NCI-H82 (cell line): ENCODE results near the gene SLC6A5.
A peak's percentile ranks its signal among the peaks of the same experiment; 100 is the strongest.

Source experiments
- DNase-seq: peaks from one replicate; lab custom pipeline; 2025; lab: John Stamatoyannopoulos, UW

Gene SLC6A5

GRCh38 chr11:20620988-20621387 is 21.6 kb downstream of the SLC6A5 start:
- no peak for DNase-seq

- DNase-seq = peak; percentile 6
These were observed 22.3 kb downstream of the SLC6A5 start for GRCh38 chr11:20621679-20622078.

- no peak for DNase-seq
These were observed 23.8 kb downstream of the SLC6A5 start for GRCh38 chr11:20623252-20623651.

GRCh38 chr11:20626279-20626678 is 26.9 kb downstream of the SLC6A5 start:
- DNase-seq = no peak

- no peak for DNase-seq
These were observed 27.6 kb downstream of the SLC6A5 start for GRCh38 chr11:20627026-20627425.

GRCh38 chr11:20627701-20628100 is 28.3 kb downstream of the SLC6A5 start:
- no peak for DNase-seq

GRCh38 chr11:20631519-20632168 is 32.2 kb downstream of the SLC6A5 start:
- no peak for DNase-seq

- DNase-seq = no peak
These were observed 32.7 kb downstream of the SLC6A5 start for GRCh38 chr11:20632169-20632532.

- peak; percentile 61 for DNase-seq
These were observed 34.6 kb downstream of the SLC6A5 start for GRCh38 chr11:20634044-20634443.

GRCh38 chr11:20634781-20635180 is 35.4 kb downstream of the SLC6A5 start:
- DNase-seq = no peak

GRCh38 chr11:20638074-20638473 is 38.7 kb downstream of the SLC6A5 start:
- no peak for DNase-seq

- DNase-seq = peak; percentile 5
These were observed 40.3 kb downstream of the SLC6A5 start for GRCh38 chr11:20639688-20640087.

GRCh38 chr11:20640401-20640800 is 41.0 kb downstream of the SLC6A5 start:
- DNase-seq = no peak

GRCh38 chr11:20644360-20644759 is 45.0 kb downstream of the SLC6A5 start:
- no peak for DNase-seq

GRCh38 chr11:20647976-20648565 is 48.7 kb downstream of the SLC6A5 start:
- peak; percentile 74 for DNase-seq

GRCh38 chr11:20652150-20652806 is 52.9 kb downstream of the SLC6A5 start:
- DNase-seq = no peak

GRCh38 chr11:20654038-20654437 is 54.6 kb downstream of the SLC6A5 start:
- DNase-seq = no peak

- no peak for DNase-seq
These were observed 57.5 kb downstream of the SLC6A5 start for GRCh38 chr11:20656901-20657300.

- no peak for DNase-seq
These were observed 58.7 kb downstream of the SLC6A5 start for GRCh38 chr11:20658135-20658534.

- no peak for DNase-seq
These were observed 62.0 kb downstream of the SLC6A5 start for GRCh38 chr11:20661445-20661844.

GRCh38 chr11:20661850-20662249 is 62.4 kb downstream of the SLC6A5 start:
- no peak for DNase-seq

- DNase-seq = no peak
These were observed 68.9 kb downstream of the SLC6A5 start for GRCh38 chr11:20668131-20668809.
